Spinal cord (tissue), 10 donors: ENCODE measurements around the gene TRIM8. TPM values are rescaled to one million over a fixed set of nuclear protein-coding genes. Genes with fewer than 3 reads are reported as not detected.
A peak's percentile ranks its signal among the peaks of the same experiment; 100 is the strongest.
"Not testable (repeated sequence)": the region's sequence is repeated elsewhere in the genome, so short reads cannot be mapped to it uniquely, and the experiment has no call there.

ENCODE experiments used
- DNase-seq, 6 donors: peaks; one replicate each; pipeline versions ENCODE4 v3.0.0 to v3.0.0-alpha.2; 2013 to 2015; ENCODE audit warnings: low spot score in 6 of 6, low read depth in 4 of 6
- H3K27ac ChIP-seq: one replicate; pipeline ENCODE4 v1.5.1; 2013; ENCODE audit warnings: low read depth, low read length, control low read depth
- H3K27me3 ChIP-seq: one replicate; pipeline ENCODE4 v1.6.1; 2013; ENCODE audit warnings: low read length; ENCODE audit not compliant: control insufficient read depth, insufficient read depth
- H3K36me3 ChIP-seq: one replicate; pipeline ENCODE4 v1.6.1; 2013; ENCODE audit warnings: low read length; ENCODE audit not compliant: control insufficient read depth, insufficient read depth
- H3K4me1 ChIP-seq: one replicate; pipeline ENCODE4 v1.6.1; 2013; ENCODE audit warnings: low read length; ENCODE audit not compliant: control insufficient read depth, insufficient read depth
- H3K4me3 ChIP-seq: one replicate; pipeline ENCODE4 v1.5.1; 2013; ENCODE audit warnings: low read depth, low read length, control low read depth
- H3K9me3 ChIP-seq: one replicate; pipeline ENCODE4 v1.6.1; 2013; ENCODE audit warnings: low read length; ENCODE audit not compliant: control insufficient read depth, insufficient read depth
- WGBS: methylation state at CpG from one replicate; pipeline ENCODE4 v1.1.5; 2013; ENCODE audit warnings: missing lambda C conversion rate; ENCODE audit not compliant: insufficient coverage; 5-methylcytosine and 5-hydroxymethylcytosine counted together
- polyA plus RNA-seq, 2 donors: library from polyadenylated mRNA; unstranded; fragments of 120-200 nt; gene quantifications; one replicate each; pipeline ENCODE4 v1.2.1, GENCODE V29; 2013; ENCODE audit not compliant: insufficient read length in 2 of 2
- total RNA-seq, 2 donors: library from RNA; depleted of rRNA in 1 of 2; stranded (reverse); fragments of 120-200 nt in 1 of 2; fragments of >200 nt in 1 of 2; gene quantifications; one replicate each; pipeline versions ENCODE4 v1.2.3 to v1.2.4, GENCODE V29; 2013 to 2014
- donor health status: healthy.

The TRIM8 gene
- total and polyA plus RNA-seq, 4 donors, result 42.2 to 156 (median 102) TPM

DNA sequence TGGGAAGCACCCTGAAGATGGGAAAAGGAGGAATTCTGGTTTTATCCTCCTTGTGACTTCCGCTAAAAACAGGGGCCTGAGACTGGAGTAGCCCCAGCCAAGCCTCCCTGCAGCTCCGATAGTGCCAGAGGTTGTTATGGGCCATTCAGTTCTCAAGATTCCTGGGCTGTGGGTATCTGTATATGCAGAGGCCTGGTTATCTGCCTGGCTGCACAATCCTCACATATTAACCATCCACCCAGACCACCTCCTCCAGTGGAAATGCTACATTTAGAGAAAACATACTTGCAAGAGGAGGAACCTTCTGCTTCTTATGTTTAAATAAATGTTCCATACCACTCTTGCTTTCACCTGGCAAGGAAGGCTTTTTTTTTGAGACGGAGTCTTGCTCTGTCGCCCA is 35.3 kb downstream of the TRIM8 start:
- H3K27me3 ChIP-seq, result no peaks in the 10 kb centered on the region
- peaks cover 48% of the 10 kb centered on the region for H3K4me1 ChIP-seq
- DNase-seq, result no peak
- H3K9me3 ChIP-seq, result no peaks in the 10 kb centered on the region
- peak overlapping the region; percentile 95 for H3K27ac ChIP-seq
- H3K4me3 ChIP-seq, result no peak overlapping the region
- H3K36me3 ChIP-seq, result peaks cover 27% of the 10 kb centered on the region
- WGBS, result 92% methylated on average over 3 of the region's 4 CpGs

DNA sequence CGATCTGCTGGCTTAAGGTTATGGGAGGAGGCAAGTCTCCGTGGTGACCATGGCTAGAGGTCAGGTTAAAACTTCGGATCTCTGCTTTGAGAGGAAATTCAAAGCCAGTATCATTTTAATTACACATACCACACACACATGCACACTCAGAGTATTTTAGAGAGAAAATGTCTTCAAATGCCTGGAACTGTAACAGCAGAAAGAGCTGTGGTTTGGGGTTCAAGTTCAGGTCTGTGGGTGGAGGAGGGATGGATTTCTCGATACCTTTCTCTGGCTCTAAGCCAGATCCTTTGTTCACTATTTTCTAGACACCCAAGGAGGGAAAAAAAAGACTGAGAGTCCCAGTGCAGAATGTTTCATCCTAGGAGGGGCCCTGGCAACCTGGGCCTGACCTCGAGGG is 37.4 kb downstream of the TRIM8 start:
- peaks cover 43% of the 10 kb centered on the region for H3K36me3 ChIP-seq
- DNase-seq, result no peak
- H3K27me3 ChIP-seq, result no peaks in the 10 kb centered on the region
- WGBS, result 100% methylated on average over 1 of the region's 5 CpGs
- no peak overlapping the region for H3K27ac ChIP-seq
- H3K9me3 ChIP-seq, result no peaks in the 10 kb centered on the region
- no peak overlapping the region for H3K4me3 ChIP-seq
- H3K4me1 ChIP-seq, result peaks cover 29% of the 10 kb centered on the region

DNA sequence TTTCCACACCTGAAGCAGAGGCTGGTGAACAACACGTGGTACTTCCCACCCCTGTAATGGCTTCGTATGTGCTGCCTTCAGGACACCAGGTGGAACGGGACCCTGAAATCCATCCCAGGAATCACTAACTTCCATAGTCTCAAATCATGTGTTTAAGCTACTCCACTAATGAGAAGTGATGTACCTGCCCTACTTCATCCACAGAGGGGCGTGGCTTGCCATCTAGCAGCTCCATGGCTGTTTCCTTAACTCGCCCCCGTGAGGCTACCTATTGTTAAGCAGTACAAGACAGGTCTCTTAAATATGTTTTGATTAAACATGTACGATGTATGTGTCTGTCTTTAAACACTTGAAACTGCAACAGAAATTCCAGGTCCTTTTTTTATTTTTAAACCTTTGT is 38.1 kb downstream of the TRIM8 start:
- Histone ChIP-seq H3K9me3 (no peaks in the 10 kb centered on the region), H3K4me3 (no peak overlapping the region), H3K36me3 (peaks cover 47% of the 10 kb centered on the region), H3K4me1 (peaks cover 22% of the 10 kb centered on the region), H3K27me3 (no peaks in the 10 kb centered on the region), H3K27ac (no peak overlapping the region)
- no peak for DNase-seq
- 82% methylated on average over 4 of the region's 7 CpGs for WGBS

DNA sequence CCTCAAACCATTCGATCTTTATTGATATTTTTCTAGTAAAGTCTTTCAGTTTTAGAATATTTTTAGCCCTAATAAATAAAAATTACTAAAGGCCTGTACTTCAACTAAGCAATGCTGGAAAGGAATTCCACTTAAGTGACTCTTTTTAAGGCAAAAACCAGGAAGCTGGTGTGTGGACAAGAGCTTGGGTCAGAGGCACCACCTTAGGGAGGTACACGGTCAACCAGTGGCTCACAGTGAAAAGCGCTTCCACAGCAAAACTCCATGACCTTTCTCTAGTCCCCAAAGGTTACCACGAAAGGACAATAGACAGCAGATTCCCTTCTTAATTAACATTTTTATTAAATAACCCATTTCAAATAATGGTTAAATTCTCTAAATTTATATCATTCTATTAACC is 38.7 kb downstream of the TRIM8 start:
- peaks cover 16% of the 10 kb centered on the region for H3K4me1 ChIP-seq

DNA sequence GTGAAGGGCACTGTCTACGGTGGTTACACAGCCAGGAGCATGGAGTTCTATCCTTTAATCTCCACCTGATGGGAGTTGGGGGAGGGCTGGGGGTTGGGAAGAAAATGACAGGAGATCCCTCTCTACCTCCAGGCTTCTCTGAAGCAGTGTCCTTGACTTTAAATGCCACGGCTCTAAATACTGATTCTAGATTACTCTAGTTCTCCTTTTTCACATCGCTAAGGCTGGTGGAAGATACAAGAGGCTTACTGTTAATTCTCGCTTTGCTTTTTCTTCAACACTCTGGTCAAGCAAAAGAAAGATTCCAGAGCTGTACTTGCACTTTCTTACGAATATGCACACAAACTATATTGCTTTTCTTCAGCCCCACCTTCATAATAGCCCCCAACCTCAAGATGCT is 39.5 kb downstream of the TRIM8 start:
- Histone ChIP-seq H3K27ac (no peak overlapping the region), H3K9me3 (no peaks in the 10 kb centered on the region), H3K36me3 (peaks cover 51% of the 10 kb centered on the region), H3K27me3 (no peaks in the 10 kb centered on the region), H3K4me1 (peaks cover 11% of the 10 kb centered on the region), H3K4me3 (no peak overlapping the region)
- DNase-seq, result no peak
- 85% methylated on average over 2 of the region's 5 CpGs for WGBS

More for the DNA sequence above, 38.7 kb downstream of the TRIM8 start:
- H3K27me3 ChIP-seq, result no peaks in the 10 kb centered on the region
- H3K36me3 ChIP-seq, result peaks cover 48% of the 10 kb centered on the region
- no peak overlapping the region for H3K27ac ChIP-seq
- H3K4me3 ChIP-seq, result no peak overlapping the region
- no CpG with 5 or more reads among the region's 4 CpGs for WGBS
- H3K9me3 ChIP-seq, result no peaks in the 10 kb centered on the region
- no peak for DNase-seq

DNA sequence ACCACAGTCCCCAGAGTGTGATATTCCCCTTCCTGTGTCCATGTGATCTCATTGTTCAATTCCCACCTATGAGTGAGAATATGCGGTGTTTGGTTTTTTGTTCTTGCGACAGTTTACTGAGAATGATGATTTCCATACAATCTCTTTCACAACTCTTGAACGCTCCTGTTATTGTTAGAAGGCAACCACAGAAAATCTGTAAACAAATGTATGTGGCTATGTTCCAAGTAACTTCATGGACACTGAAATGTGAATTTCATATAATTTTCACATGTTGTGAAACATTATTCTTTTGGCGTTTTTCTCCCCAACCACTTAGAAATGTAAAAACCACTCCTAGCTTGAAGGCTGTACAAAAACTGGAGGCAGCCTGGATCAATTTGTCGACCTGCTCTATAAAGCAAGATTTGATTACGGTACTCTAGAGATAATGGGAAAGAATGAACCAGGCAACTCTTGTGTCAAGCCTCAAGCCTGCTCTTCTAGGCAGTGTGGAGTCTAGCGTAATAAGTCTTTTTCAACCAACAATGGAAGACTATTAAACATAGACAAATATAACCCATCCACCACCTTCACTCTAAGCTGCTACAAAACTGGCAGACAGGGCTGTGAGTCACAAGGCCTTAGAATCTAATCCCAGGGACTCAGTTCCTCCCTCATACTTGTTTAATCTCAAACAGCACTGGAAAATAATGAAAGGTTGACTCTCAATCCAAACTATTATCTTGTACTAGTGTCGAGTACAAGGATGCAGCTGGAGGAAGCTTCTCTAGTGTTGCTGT is 47.2 kb downstream of the TRIM8 start:
- no peaks in the 10 kb centered on the region for H3K27me3 ChIP-seq
- 93% methylated on average over 3 of the region's 8 CpGs for WGBS
- H3K36me3 ChIP-seq, result peaks cover 43% of the 10 kb centered on the region
- H3K9me3 ChIP-seq, result no peaks in the 10 kb centered on the region
- no peak for DNase-seq
- H3K4me3 ChIP-seq, result no peak overlapping the region
- H3K4me1 ChIP-seq, result no peaks in the 10 kb centered on the region
- no peak overlapping the region for H3K27ac ChIP-seq

DNA sequence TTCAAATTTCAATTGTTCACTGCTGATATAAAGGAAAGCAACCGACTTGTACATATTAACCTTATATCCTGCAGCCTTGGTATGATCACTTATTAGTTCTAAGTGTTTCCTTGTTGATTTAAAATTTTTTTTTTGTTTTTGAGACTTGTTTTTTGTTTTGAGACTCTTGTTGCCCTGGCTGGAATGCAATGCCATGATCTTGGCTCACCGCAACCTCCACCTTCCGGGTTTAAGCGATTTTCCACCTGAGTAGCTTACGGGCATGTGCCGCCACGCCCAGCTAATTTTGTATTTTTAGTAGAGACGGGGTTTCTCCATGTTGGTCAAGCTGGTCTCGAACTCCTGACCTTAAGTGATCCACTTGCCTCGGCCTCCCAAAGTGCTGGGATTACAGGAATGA is 51.1 kb downstream of the TRIM8 start:
- not testable (repeated sequence) for H3K27ac ChIP-seq, H3K9me3 ChIP-seq, H3K4me3 ChIP-seq, H3K27me3 ChIP-seq, H3K4me1 ChIP-seq, DNase-seq
- 94% methylated on average over 8 of the region's 10 CpGs for WGBS
- peaks cover 45% of the 10 kb centered on the region for H3K36me3 ChIP-seq

DNA sequence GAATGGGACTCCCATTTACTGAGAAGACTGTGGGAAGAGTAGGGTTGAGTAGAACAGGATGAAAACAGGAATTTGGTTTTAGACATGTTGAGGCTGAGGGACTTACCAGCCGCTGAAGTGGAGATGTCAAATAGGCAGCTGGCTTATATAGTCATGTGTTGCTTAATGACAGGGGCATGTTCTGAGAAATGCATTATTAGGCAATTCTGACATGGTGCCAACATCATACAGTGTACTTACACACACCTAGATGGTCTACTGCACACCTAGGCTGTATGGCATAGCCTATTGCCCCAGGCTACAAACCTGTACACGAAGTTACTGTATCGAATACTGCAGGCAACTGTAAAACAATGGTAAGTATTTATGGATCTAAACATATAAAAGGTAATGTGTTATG is 52.5 kb downstream of the TRIM8 start:
- no peak overlapping the region for H3K4me3 ChIP-seq
- H3K9me3 ChIP-seq, result no peaks in the 10 kb centered on the region
- no peaks in the 10 kb centered on the region for H3K27me3 ChIP-seq
- 100% methylated on average over 1 of the region's 3 CpGs for WGBS
- no peak for DNase-seq
- H3K27ac ChIP-seq, result no peak overlapping the region
- H3K4me1 ChIP-seq, result no peaks in the 10 kb centered on the region
- peaks cover 45% of the 10 kb centered on the region for H3K36me3 ChIP-seq

DNA sequence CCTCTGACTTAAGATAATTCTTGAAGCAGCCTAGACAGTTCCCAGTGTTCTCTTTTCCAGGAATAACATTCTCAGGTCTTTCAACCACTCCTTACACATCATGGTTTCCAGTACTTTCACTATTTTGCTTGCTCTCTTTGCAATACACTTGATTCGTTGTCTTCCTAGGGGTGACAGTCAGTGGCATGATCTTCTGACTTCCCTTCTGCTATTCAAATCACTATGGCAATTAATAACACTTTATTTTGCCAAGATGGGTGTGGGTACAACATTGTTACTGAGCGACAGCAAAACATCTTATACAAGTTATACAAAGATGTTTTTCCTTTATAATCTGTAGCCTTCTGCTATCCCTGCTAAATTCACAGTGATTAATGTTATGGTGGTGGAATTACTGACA is 54.6 kb downstream of the TRIM8 start:
- Histone ChIP-seq H3K27ac (no peak overlapping the region), H3K36me3 (peaks cover 43% of the 10 kb centered on the region), H3K9me3 (no peaks in the 10 kb centered on the region), H3K4me3 (no peak overlapping the region), H3K4me1 (no peaks in the 10 kb centered on the region), H3K27me3 (no peaks in the 10 kb centered on the region)
- WGBS, result 100% methylated on average over 1 of the region's 2 CpGs
- DNase-seq, result no peak

DNA sequence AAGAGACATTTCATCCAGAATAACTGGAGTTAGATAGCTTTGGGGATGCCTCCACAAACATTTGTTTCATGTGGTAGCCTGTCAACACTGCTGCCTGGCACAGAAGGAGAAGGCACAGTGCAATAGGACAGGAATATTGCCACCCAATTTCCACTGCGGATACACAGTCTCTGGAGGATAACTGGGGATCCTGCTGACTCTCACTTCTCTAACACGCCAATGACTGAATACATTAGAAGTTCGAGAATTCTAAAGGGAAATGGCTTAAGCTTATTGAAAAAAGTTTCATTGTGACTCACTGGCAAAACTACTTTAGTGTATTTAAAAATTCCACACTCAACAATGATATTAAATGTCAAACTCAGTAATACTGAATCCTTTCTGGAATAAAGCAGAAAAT is 57.0 kb downstream of the TRIM8 start:
- DNase-seq, result no peak
- no peak overlapping the region for H3K4me3 ChIP-seq
- no peaks in the 10 kb centered on the region for H3K4me1 ChIP-seq
- H3K27me3 ChIP-seq, result no peaks in the 10 kb centered on the region
- no CpG with 5 or more reads among the region's 3 CpGs for WGBS
- H3K36me3 ChIP-seq, result peaks cover 32% of the 10 kb centered on the region
- no peaks in the 10 kb centered on the region for H3K9me3 ChIP-seq
- H3K27ac ChIP-seq, result no peak overlapping the region
